Testis (tissue), 2 donors: ENCODE results near the gene RPS21.
"Not testable (repeated sequence)": the region's sequence is repeated elsewhere in the genome, so short reads cannot be mapped to it uniquely, and the experiment has no call there.

Experiments
- CTCF ChIP-seq, 3 experiments: fragments of 450-650 bp in 2 of 3; fragments of 200-600 bp in 1 of 3; sonication (generic) in 1 of 3; IDR thresholded peaks; one replicate each; pipeline ENCODE4 v1.5.1; 2016 to 2019; ENCODE audit warnings: antibody characterized with exemption in 3 of 3, mild to moderate bottlenecking in 2 of 3, moderate library complexity in 1 of 3
- POLR2A ChIP-seq: fragments of 450-650 bp; IDR thresholded peaks from one replicate; pipeline ENCODE4 v1.6.1; 2017; ENCODE audit warnings: antibody characterized with exemption, mild to moderate bottlenecking, moderate library complexity

DNA sequence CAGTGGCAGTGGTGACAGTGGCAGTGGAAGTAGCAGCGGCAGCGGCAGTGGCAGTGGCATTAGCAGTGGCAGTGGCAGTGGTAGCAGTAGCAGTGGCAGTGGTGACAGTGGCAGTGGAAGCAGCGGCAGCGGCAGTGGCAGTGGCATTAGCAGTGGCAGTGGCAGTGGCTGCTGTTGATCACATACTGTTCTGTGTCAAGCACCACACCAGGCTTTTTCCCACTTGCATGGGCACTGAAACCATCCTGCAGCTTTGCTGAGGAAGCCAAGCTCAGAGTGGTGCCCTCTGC is 39.1 kb downstream of the RPS21 start:
- TF ChIP-seq CTCF (IDR thresholded peaks at IDR 0.05); POLR2A: not testable (repeated sequence)
